GM19452 (cell line): ENCODE results near the gene CD80.
"Not testable (repeated sequence)": the region's sequence is repeated elsewhere in the genome, so short reads cannot be mapped to it uniquely, and the experiment has no call there.

Source experiments
- ATAC-seq: cut with Tn5 transposase; IDR thresholded peaks from one replicate; pipeline ENCODE4 v1.9.1; 2021; ENCODE audit not compliant: unreplicated experiment

The CD80 gene

DNA sequence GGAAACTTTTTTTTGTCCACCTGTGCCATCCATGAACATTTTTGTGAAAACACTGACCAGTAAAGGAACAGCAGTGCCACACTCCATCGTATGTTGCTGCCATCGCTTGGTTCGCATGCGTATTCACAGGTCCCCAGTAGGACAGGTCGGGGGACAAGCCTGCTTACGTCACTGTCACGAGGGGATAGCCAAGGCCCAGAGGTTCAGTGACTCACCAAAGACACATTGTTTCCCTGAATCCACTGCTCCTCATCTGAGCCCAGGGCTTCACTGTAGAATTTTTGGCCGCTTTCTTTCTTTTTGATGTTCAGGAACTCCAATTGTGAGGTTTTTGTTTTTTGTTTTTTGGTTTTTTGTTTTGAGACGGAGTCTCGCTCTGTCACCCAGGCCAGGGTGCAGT lies 25.8 kb upstream of the CD80 start:
- no peak for ATAC-seq

DNA sequence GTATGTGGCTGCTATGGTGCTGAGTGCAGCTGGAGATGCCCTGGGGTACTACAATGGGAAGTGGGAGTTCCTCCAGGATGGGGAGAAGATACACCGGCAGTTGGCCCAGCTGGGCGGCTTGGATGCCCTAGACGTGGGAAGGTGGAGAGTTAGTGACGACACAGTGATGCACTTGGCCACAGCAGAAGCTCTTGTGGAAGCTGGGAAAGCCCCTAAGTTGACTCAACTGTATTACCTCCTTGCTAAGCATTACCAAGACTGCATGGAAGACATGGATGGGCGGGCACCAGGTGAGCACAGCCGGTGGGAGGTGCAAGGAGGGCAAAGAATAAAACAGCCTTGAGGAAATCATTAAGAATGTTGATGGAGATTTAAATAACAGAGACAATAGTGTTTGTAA lies 22.8 kb upstream of the CD80 start:
- ATAC-seq: no peak

- ATAC-seq: peak; percentile 73
Measured at GRCh38 chr3:119580067-119580760, 20.8 kb upstream of the CD80 start.

- ATAC-seq: peak; percentile 63
Measured at GRCh38 chr3:119579366-119580066, 20.1 kb upstream of the CD80 start, which contains the start of gene ADPRH. ADPRH (plus strand) TSS chr3:119579492; CDS start chr3:119582170, 2,678 bp downstream.

DNA sequence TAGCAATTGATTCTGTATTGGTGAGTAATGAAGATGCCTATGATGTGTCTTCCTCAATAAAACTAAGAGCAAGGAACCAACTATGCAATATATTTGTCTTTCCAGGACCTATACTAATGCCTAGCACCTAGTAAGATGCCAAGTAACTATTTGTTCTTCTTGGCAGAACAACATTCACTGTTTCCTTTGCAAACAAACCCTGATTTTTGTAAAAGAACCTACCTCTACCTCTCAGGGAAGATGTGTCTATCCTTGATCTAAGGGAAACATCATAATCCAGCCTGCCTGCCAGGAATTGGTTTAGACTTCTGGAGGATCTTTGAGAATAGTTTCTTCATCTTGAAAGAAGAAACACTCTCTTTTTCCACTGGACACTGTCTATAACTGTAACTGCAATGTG lies 16.1 kb upstream of the CD80 start:
- no peak for ATAC-seq

- ATAC-seq: no peak
Measured at GRCh38 chr3:119571688-119572087, 12.3 kb upstream of the CD80 start.

DNA sequence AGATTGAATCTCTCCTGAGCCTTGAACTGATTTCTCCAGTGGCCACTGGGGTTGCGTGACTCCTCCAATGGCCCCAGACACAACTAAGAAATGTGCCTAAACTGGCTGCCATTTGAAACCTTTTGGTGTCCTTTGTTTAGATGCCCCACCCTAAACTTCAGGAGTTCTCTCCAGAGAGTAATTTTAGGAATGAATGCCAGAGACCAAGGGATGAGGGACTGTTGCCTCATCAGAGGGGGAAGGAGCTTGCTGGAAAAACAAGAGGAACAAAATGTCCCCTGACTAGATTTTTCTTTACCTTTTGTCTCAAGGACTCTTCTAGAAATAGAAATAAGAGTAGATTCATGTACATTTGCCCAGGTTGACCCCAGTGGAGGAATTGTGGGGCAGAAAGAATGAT lies 11.8 kb upstream of the CD80 start:
- ATAC-seq: no peak

DNA sequence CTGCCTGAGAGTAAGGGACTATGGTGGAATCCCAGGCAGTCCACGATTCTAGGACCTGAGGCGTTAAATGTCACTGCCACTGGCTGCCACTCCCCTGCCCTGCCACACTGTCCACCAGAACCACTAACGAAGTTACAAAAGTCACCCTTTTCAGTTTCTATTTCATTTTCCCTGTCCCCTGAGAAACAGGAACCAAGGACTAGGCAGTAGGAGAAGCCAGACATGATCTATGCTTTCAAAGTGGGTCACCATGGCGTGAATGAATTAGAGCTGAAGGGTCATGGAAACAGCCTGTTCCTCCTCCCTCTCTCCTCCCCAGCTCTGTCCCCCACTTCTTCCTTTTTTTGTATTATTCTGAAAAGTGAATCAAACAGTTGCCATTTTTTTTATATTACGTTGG lies 10.8 kb upstream of the CD80 start:
- peak; percentile 58 for ATAC-seq

DNA sequence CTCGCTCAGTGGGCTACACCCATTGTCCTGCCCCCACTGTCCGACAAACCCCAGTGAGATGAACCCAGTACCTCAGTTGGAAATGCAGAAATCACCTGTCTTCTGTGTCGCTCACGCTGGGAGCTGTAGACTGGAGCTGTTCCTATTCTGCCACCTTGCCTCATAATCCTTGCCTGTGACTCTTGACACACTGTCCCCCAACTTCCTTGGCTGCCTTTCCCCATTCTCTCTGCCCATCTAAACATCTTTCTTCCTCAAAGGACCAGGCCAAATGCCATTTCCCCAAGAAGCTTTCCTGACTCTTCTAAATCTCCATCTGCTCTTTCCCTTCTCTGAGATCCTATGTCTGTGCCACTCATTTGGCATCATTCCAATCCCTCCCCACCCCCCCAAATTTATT lies 9.7 kb upstream of the CD80 start:
- no peak for ATAC-seq

DNA sequence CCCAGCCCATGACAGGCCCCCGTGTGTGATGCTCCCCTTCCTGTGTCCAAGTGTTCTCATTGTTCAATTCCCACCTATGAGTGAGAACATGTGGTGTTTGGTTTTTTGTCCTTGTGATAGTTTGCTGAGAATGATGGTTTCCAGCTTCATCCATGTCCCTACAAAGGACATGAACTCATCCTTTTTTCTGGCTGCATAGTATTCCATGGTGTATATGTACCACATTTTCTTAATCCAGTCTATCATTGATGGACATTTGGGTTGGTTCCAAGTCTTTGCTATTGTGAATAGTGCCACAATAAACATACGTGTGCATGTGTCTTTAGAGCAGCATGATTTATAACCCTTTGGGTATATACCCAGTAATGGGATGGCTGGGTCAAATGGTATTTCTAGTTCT lies 3.9 kb upstream of the CD80 start:
- not testable (repeated sequence) for ATAC-seq

GRCh38 chr3:119562307-119562961 lies 3.0 kb upstream of the CD80 start:
- peak; percentile 76 for ATAC-seq

GRCh38 chr3:119560160-119560559 lies 746 bp upstream of the CD80 start:
- no peak for ATAC-seq

DNA sequence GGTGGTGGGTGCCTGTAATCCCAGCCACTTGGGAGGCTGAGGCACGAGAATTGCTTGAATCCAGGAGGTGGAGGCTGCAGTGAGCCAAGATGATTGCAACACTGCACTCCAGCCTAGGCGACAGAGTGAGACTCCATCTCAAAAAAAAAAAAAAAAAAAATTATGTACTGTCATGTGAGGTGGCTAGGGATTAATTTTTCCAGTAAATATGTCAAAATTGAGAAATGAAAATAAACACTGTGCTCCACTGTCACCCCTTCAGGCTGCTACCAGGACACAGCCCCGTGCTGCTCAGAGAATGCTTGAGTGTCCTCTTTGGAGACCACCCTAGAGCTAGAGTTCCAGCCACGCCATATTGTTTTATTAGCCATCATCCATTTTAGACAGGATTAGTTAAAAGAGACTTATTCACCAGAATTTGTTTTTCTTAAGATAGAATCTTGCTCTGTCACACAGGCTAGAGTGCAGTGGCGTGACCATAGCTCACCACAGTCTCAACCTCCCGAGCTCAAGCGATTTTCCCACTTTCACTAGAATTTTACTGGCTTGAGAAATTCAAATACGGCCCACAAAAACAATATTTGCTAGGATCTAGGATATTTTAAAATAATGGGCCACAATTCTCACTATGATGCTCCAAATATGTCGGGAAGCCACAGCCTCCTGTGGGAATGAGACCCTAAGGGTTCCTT lies 642 bp downstream of the CD80 start:
- no peak for ATAC-seq

DNA sequence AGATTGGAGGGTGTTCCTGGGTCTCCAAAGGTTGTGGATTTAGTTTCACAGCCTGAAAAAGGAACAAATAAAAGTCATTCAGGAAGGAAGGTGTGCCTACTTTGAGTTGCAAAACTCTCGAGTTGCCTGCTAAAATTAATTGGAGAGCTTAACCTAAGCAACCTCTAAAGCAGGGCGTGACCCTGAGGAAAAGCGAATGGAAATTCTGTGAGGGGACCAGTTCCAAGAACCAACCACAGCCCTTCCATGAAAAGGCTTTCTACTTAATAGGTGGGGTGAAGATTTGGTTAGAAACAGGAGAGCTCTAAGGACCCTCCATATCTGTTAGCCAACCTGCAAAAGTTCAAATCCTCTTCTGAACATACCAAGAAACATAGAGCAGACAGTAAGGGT lies 1.5 kb downstream of the CD80 start:
- ATAC-seq: no peak

- ATAC-seq: no peak
Measured at GRCh38 chr3:119557192-119557876, 2.1 kb downstream of the CD80 start.

DNA sequence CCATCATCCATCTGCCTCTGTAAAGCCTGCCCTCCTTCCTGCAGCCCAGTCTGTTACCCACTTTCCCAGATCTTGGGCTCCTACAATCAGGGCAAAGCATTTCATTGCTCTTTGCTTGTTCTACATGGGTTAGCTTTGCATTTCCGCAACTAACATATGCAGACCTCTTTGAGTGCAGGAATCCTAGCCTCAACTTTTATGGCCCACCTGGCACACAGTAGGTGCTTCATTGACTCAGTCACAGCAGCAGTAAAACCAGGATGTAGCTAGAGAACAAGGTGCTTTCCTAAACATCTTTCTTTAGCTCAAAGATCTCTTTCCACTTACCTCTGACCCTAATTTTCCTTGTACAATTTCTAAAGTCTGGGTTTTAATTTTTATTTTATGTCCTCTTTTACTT lies 3.5 kb downstream of the CD80 start:
- no peak for ATAC-seq

DNA sequence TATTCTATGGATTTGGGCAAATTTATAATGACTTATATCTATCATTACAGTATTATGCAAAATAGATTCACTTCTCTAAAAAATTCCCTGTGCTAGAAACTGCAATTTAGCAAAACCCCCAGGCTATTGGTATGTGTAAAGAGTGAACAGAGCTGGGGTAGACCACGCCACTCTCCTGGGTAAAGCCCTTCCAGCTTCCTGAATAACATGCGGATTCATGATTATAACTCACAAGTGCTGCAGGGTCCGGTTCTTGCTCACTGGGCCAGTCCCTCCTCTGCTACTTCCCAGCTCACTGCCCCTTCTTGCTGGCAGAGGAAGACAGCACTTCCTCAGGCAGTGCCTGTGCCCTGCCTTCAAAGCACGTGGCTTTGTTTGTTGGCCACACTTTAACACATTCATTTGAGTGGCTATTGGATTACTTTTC lies 4.1 kb downstream of the CD80 start:
- no peak for ATAC-seq

DNA sequence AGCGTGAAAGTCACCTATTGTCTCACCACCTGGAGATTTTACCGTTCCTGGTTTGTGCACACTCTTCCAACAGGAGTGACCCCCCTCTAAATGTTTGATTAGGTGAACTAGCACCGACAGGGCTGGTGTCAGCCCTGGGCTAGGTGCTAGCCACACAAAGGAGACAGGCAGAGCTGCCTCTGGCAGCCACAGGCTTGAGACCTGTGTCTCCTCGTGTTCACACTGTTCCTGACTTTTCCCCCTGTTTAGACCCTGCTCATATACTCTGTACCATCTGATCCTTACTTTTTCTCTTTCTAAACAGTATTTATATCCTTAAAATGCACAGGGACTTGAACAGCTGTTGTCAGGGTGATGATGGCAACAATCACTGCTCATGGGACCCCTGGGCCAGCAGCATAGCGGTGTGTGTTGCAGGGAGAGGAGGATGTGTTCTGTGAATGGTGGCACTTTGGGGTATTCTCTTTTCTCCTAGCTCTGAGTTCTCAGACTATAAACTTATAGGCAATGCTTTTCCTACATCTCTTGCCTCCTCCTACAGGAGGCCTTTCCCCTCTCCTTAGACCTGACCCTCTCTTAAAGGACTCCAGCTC lies 5.5 kb downstream of the CD80 start:
- no peak for ATAC-seq

GRCh38 chr3:119552928-119553327 lies 6.5 kb downstream of the CD80 start:
- ATAC-seq: not testable (repeated sequence)

DNA sequence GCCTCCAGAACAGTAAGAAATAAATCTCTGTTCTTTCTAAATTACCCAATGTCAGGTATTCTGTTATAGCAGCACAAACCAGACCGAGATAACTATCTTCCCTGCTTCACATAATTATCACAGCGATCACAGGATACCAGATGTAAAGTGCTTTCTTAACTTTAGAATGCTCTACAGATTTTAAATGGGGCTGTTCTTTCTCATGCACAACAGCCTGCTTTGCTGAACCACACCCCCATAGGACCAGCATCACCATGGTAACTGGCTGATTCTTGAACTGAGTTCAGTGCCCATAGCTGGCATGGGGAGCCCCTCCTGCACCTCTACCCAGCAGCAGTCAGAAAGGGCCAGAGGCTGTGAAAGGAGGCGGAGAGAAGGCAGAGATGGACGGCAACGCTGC lies 7.8 kb downstream of the CD80 start:
- ATAC-seq: no peak
